Peyer's patch (tissue), 4 donors: ENCODE measurements around the gene CEP128.

Source experiments
- CTCF ChIP-seq, 6 experiments: fragments of 450-650 bp in 4 of 6; fragments of 200-600 bp in 2 of 6; sonication (generic) in 1 of 6; IDR thresholded peaks; one replicate each; pipeline ENCODE4 v1.5.1; 2017 to 2019; ENCODE audit warnings: antibody characterized with exemption in 6 of 6, mild to moderate bottlenecking in 3 of 6, moderate library complexity in 1 of 6
- POLR2A ChIP-seq, 2 donors: fragments of 450-650 bp; IDR thresholded peaks; one replicate each; pipeline ENCODE4 v1.5.1; 2017; ENCODE audit warnings: antibody characterized with exemption in 2 of 2, mild to moderate bottlenecking in 2 of 2, moderate library complexity in 2 of 2

GRCh38 chr14:80659783-80660182 is 281.8 kb downstream of the CEP128 start:
- no peak for TF ChIP-seq CTCF (IDR thresholded peaks at IDR 0.05)
- no peak for TF ChIP-seq POLR2A (IDR thresholded peaks at IDR 0.05)
